Measurements from ENCODE around the gene NECTIN2. TPM values are rescaled to one million over a fixed set of nuclear protein-coding genes. Genes with fewer than 3 reads are reported as not detected.
"Not testable (repeated sequence)": the region's sequence is repeated elsewhere in the genome, so short reads cannot be mapped to it uniquely, and the experiment has no call there.

The NECTIN2 gene
- total RNA-seq, 2 experiments from 2014 or later, result 0.36 to 0.65 TPM

GRCh38 chr19:44884566-44884965 is 38.5 kb downstream of the NECTIN2 start:
- no peak for DNase-seq
- no peak overlapping the region for H3K4me3 Mint-ChIP-seq
- no peak overlapping the region for H3K27ac Mint-ChIP-seq
- ATAC-seq, result no peak
- no peaks in the 10 kb centered on the region for H3K27me3 Mint-ChIP-seq
- no peaks in the 10 kb centered on the region for H3K9me3 Mint-ChIP-seq
- H3K4me1 Mint-ChIP-seq (ENCODE audit: low read depth), result peaks cover 3% of the 10 kb centered on the region
- no peaks in the 10 kb centered on the region for H3K36me3 Mint-ChIP-seq (ENCODE audit: low read depth)
- TF ChIP-seq CTCF (IDR thresholded peaks at IDR 0.05), result no peak
- ChIA-PET CTCF (interaction anchor here (0.9 kb wide), 2 partner anchors 19 to 160 kb away, joined by 3 to 4 read pairs; no protein-coding TSS in a partner anchor), POLR2A (no interaction called here)
- intact Hi-C loops (cut with micrococcal nuclease), result no loop called here

GRCh38 chr19:44886141-44886540 is 40.0 kb downstream of the NECTIN2 start:
- Mint-ChIP-seq H3K4me1 (ENCODE audit: low read depth) (peaks cover 6% of the 10 kb centered on the region), H3K4me3 (no peak overlapping the region), H3K27me3 (no peaks in the 10 kb centered on the region), H3K9me3 (no peaks in the 10 kb centered on the region), H3K36me3 (ENCODE audit: low read depth) (peaks cover 2% of the 10 kb centered on the region), H3K27ac (no peak overlapping the region)
- ChIA-PET POLR2A (interaction anchor here (1.1 kb wide), 1 partner anchor 25 kb away, joined by 6 read pairs; no protein-coding TSS in a partner anchor), CTCF (no interaction called here)
- intact Hi-C loops (cut with micrococcal nuclease), result no loop called here
- ATAC-seq (no peak), DNase-seq (no peak)
- no peak for TF ChIP-seq CTCF (IDR thresholded peaks at IDR 0.05)

GRCh38 chr19:44887648-44888047 is 41.6 kb downstream of the NECTIN2 start:
- TF ChIP-seq CTCF (IDR thresholded peaks at IDR 0.05), result no peak
- H3K4me3 Mint-ChIP-seq, result no peak overlapping the region
- no peaks in the 10 kb centered on the region for H3K27me3 Mint-ChIP-seq
- ATAC-seq, result no peak
- H3K27ac Mint-ChIP-seq, result no peak overlapping the region
- POLR2A ChIA-PET, result interaction anchor here (1.0 kb wide), 1 partner anchor 114 kb away, joined by 3 read pairs; no protein-coding TSS in a partner anchor
- DNase-seq, result no peak
- CTCF ChIA-PET, result no interaction called here
- H3K9me3 Mint-ChIP-seq, result no peaks in the 10 kb centered on the region
- intact Hi-C loops (cut with micrococcal nuclease), result no loop called here
- H3K36me3 Mint-ChIP-seq (ENCODE audit: low read depth), result peaks cover 13% of the 10 kb centered on the region
- peaks cover 17% of the 10 kb centered on the region for H3K4me1 Mint-ChIP-seq (ENCODE audit: low read depth)

- H3K27me3 Mint-ChIP-seq; DNase-seq; H3K9me3 Mint-ChIP-seq; ATAC-seq; CTCF ChIA-PET; intact Hi-C loops (cut with micrococcal nuclease); H3K4me3 Mint-ChIP-seq; H3K27ac Mint-ChIP-seq: not testable (repeated sequence)
- Mint-ChIP-seq H3K4me1 (ENCODE audit: low read depth) (peaks cover 23% of the 10 kb centered on the region), H3K36me3 (ENCODE audit: low read depth) (peaks cover 20% of the 10 kb centered on the region)
- POLR2A ChIA-PET, result interaction anchor here (1.0 kb wide), 1 partner anchor 114 kb away, joined by 3 read pairs; no protein-coding TSS in a partner anchor
Measured at GRCh38 chr19:44888335-44888734, 42.2 kb downstream of the NECTIN2 start.

- Mint-ChIP-seq H3K27me3 (no peaks in the 10 kb centered on the region), H3K9me3 (no peaks in the 10 kb centered on the region), H3K4me3 (peak overlapping the region; percentile 78), H3K4me1 (ENCODE audit: low read depth) (peaks cover 28% of the 10 kb centered on the region), H3K27ac (peak overlapping the region; percentile 95), H3K36me3 (ENCODE audit: low read depth) (peaks cover 32% of the 10 kb centered on the region)
- intact Hi-C loops (cut with micrococcal nuclease), result no loop called here
- no peak for ATAC-seq
- no peak for DNase-seq
- TF ChIP-seq CTCF (IDR thresholded peaks at IDR 0.05), result no peak
- POLR2A ChIA-PET, result interaction anchor here (1.0 to 3.6 kb wide), 3 partner anchors 10 to 14 kb away, joined by 3 to 27 read pairs (median 9); partner anchors contain the start of gene APOE
- CTCF ChIA-PET, result interaction anchor here (0.7 to 1.4 kb wide), 6 partner anchors 14 to 166 kb away, joined by 3 to 4 read pairs (median 3); no protein-coding TSS in a partner anchor
Measured at GRCh38 chr19:44889830-44890365, 43.8 kb downstream of the NECTIN2 start.
